ENCODE results near the gene GTF2H1.
"Not testable (repeated sequence)": the region's sequence is repeated elsewhere in the genome, so short reads cannot be mapped to it uniquely, and the experiment has no call there.

The GTF2H1 gene

GRCh38 chr11:18394928-18395734 is 72.8 kb downstream of the GTF2H1 start:
- peak overlapping the region; percentile 50 for H2AFZ ChIP-seq (ENCODE audit: insufficient read depth, low read length, poor library complexity)
- H3K9me3 ChIP-seq (ENCODE audit: insufficient read depth, low read depth, low read length): no peaks in the 10 kb centered on the region
- H2BK5ac ChIP-seq (ENCODE audit: low read depth, low read length, poor library complexity): peak overlapping the region; percentile 20
- no peaks in the 10 kb centered on the region for H3K27me3 ChIP-seq (ENCODE audit: insufficient read depth, low read length)
- peak overlapping the region; percentile 37 for H2AK5ac ChIP-seq (ENCODE audit: low read length)
- H3K18ac ChIP-seq (ENCODE audit: low read length): peak overlapping the region; percentile 54
- H3K9ac ChIP-seq (ENCODE audit: low read length): peak overlapping the region; percentile 74
- peak overlapping the region; percentile 76 for H4K8ac ChIP-seq (ENCODE audit: low read depth, low read length)
- peak overlapping the region; percentile 12 for H4K12ac ChIP-seq (ENCODE audit: low read depth, low read length)
- H3K4ac ChIP-seq (ENCODE audit: low read depth, low read length): peak overlapping the region; percentile 41
- H3K79me1 ChIP-seq (ENCODE audit: low read length): peaks cover 7% of the 10 kb centered on the region
- peaks cover 15 to 20% of the 10 kb centered on the region in 2 experiments for H3K36me3 ChIP-seq (ENCODE audit: control insufficient read depth in 1 of 2, insufficient read depth in 2 of 2, low read length in 2 of 2)
- H3K4me2 ChIP-seq (ENCODE audit: low read length): peak overlapping the region; percentile 64
- peaks cover 7% of the 10 kb centered on the region for H3K79me2 ChIP-seq (ENCODE audit: control insufficient read depth, insufficient read depth, low read length, poor library complexity)
- peaks cover 0 to 8% of the 10 kb centered on the region in 2 experiments for H3K4me1 ChIP-seq (ENCODE audit: control insufficient read depth in 1 of 2, insufficient read depth in 2 of 2, low read length in 2 of 2)
- WGBS (ENCODE audit: extremely low coverage, insufficient coverage, insufficient read length): no CpG with 5 or more reads among the region's 36 CpGs
- H3K14ac ChIP-seq (ENCODE audit: low read length): peak overlapping the region; percentile 56
- peak overlapping the region; percentile 56 for H4K91ac ChIP-seq (ENCODE audit: low read depth, low read length)
- peak overlapping the region; percentile 87 for H3K27ac ChIP-seq (ENCODE audit: low read depth, low read length)
- no peak overlapping the region for H2BK12ac ChIP-seq (ENCODE audit: low read length)
- DNase-seq: no peak
- no peak overlapping the region for H3K23ac ChIP-seq (ENCODE audit: low read length)
- peak overlapping the region; percentile 3 for H2BK120ac ChIP-seq (ENCODE audit: insufficient read depth, low read length, poor library complexity)
- H3K4me3 ChIP-seq (ENCODE audit: low read depth, low read length): peak overlapping the region; percentile 78

- Histone ChIP-seq H3K9me3 (ENCODE audit: insufficient read depth, low read depth, low read length) (no peaks in the 10 kb centered on the region), H2AFZ (ENCODE audit: insufficient read depth, low read length, poor library complexity) (peak overlapping the region; percentile 50), H3K23ac (ENCODE audit: low read length) (no peak overlapping the region), H4K91ac (ENCODE audit: low read depth, low read length) (peak overlapping the region; percentile 25), H3K79me2 (ENCODE audit: control insufficient read depth, insufficient read depth, low read length, poor library complexity) (peaks cover 7% of the 10 kb centered on the region), H4K8ac (ENCODE audit: low read depth, low read length) (peak overlapping the region; percentile 76), H2BK12ac (ENCODE audit: low read length) (no peak overlapping the region), H3K27ac (ENCODE audit: low read depth, low read length) (peak overlapping the region; percentile 87), H3K9ac (ENCODE audit: low read length) (peak overlapping the region; percentile 61), H4K12ac (ENCODE audit: low read depth, low read length) (peak overlapping the region; percentile 15), H3K36me3 (ENCODE audit: control insufficient read depth in 1 of 2, insufficient read depth in 2 of 2, low read length in 2 of 2) (peaks cover 17 to 24% of the 10 kb centered on the region in 2 experiments), H3K27me3 (ENCODE audit: insufficient read depth, low read length) (no peaks in the 10 kb centered on the region), H3K4ac (ENCODE audit: low read depth, low read length) (peak overlapping the region; percentile 86), H2BK5ac (ENCODE audit: low read depth, low read length, poor library complexity) (peak overlapping the region; percentile 22), H3K4me3 (ENCODE audit: low read depth, low read length) (peak overlapping the region; percentile 78), H3K79me1 (ENCODE audit: low read length) (peaks cover 7% of the 10 kb centered on the region), H2AK5ac (ENCODE audit: low read length) (no peak overlapping the region), H3K18ac (ENCODE audit: low read length) (peak overlapping the region; percentile 12), H3K4me2 (ENCODE audit: low read length) (peak overlapping the region; percentile 69), H3K14ac (ENCODE audit: low read length) (peak overlapping the region; percentile 24), H3K4me1 (ENCODE audit: control insufficient read depth in 1 of 2, insufficient read depth in 2 of 2, low read length in 2 of 2) (peaks cover 0 to 8% of the 10 kb centered on the region in 2 experiments), H2BK120ac (ENCODE audit: insufficient read depth, low read length, poor library complexity) (no peak overlapping the region)
- no CpG with 5 or more reads among the region's 46 CpGs for WGBS (ENCODE audit: extremely low coverage, insufficient coverage, insufficient read length)
- peak; percentile 99 to 100 for DNase-seq
Observed at GRCh38 chr11:18395735-18396504, 73.6 kb downstream of the GTF2H1 start.

- no peak overlapping the region for H2BK120ac ChIP-seq (ENCODE audit: insufficient read depth, low read length, poor library complexity)
- no peak overlapping the region for H4K12ac ChIP-seq (ENCODE audit: low read depth, low read length)
- no CpG with 5 or more reads among the region's 3 CpGs for WGBS (ENCODE audit: extremely low coverage, insufficient coverage, insufficient read length)
- H3K14ac ChIP-seq (ENCODE audit: low read length): no peak overlapping the region
- H3K4ac ChIP-seq (ENCODE audit: low read depth, low read length): no peak overlapping the region
- peaks cover 0 to 8% of the 10 kb centered on the region in 2 experiments for H3K4me1 ChIP-seq (ENCODE audit: control insufficient read depth in 1 of 2, insufficient read depth in 2 of 2, low read length in 2 of 2)
- no peak for DNase-seq
- peaks cover 7% of the 10 kb centered on the region for H3K79me1 ChIP-seq (ENCODE audit: low read length)
- no peak overlapping the region for H3K9ac ChIP-seq (ENCODE audit: low read length)
- H4K8ac ChIP-seq (ENCODE audit: low read depth, low read length): no peak overlapping the region
- H3K79me2 ChIP-seq (ENCODE audit: control insufficient read depth, insufficient read depth, low read length, poor library complexity): peaks cover 7% of the 10 kb centered on the region
- H3K27ac ChIP-seq (ENCODE audit: low read depth, low read length): no peak overlapping the region
- no peak overlapping the region for H2BK5ac ChIP-seq (ENCODE audit: low read depth, low read length, poor library complexity)
- no peak overlapping the region for H2AK5ac ChIP-seq (ENCODE audit: low read length)
- H3K18ac ChIP-seq (ENCODE audit: low read length): no peak overlapping the region
- H3K4me2 ChIP-seq (ENCODE audit: low read length): no peak overlapping the region
- H3K27me3 ChIP-seq (ENCODE audit: insufficient read depth, low read length): no peaks in the 10 kb centered on the region
- H2AFZ ChIP-seq (ENCODE audit: insufficient read depth, low read length, poor library complexity): no peak overlapping the region
- H4K91ac ChIP-seq (ENCODE audit: low read depth, low read length): no peak overlapping the region
- H3K36me3 ChIP-seq (ENCODE audit: control insufficient read depth in 1 of 2, insufficient read depth in 2 of 2, low read length in 2 of 2): peaks cover 28 to 32% of the 10 kb centered on the region in 2 experiments
- H3K4me3 ChIP-seq (ENCODE audit: low read depth, low read length): no peak overlapping the region
- no peak overlapping the region for H2BK12ac ChIP-seq (ENCODE audit: low read length)
- H3K23ac ChIP-seq (ENCODE audit: low read length): no peak overlapping the region
- H3K9me3 ChIP-seq (ENCODE audit: insufficient read depth, low read depth, low read length): no peaks in the 10 kb centered on the region
Observed at GRCh38 chr11:18397921-18398320, 75.6 kb downstream of the GTF2H1 start.

GRCh38 chr11:18401077-18401476 is 78.7 kb downstream of the GTF2H1 start:
- H3K79me2 ChIP-seq (ENCODE audit: control insufficient read depth, insufficient read depth, low read length, poor library complexity): not testable (repeated sequence)

More at GRCh38 chr11:18401077-18401476, 78.7 kb downstream of the GTF2H1 start:
- not testable (repeated sequence) for H3K14ac ChIP-seq (ENCODE audit: low read length); DNase-seq; H3K4me3 ChIP-seq (ENCODE audit: low read depth, low read length); H4K12ac ChIP-seq (ENCODE audit: low read depth, low read length); H3K9me3 ChIP-seq (ENCODE audit: insufficient read depth, low read depth, low read length); H3K27me3 ChIP-seq (ENCODE audit: insufficient read depth, low read length); H2BK12ac ChIP-seq (ENCODE audit: low read length); H2AK5ac ChIP-seq (ENCODE audit: low read length); H3K18ac ChIP-seq (ENCODE audit: low read length); H3K9ac ChIP-seq (ENCODE audit: low read length); H2BK120ac ChIP-seq (ENCODE audit: insufficient read depth, low read length, poor library complexity); H4K8ac ChIP-seq (ENCODE audit: low read depth, low read length); H3K4me1 ChIP-seq (ENCODE audit: control insufficient read depth in 1 of 2, insufficient read depth in 2 of 2, low read length in 2 of 2); H3K23ac ChIP-seq (ENCODE audit: low read length); H3K79me1 ChIP-seq (ENCODE audit: low read length); H4K91ac ChIP-seq (ENCODE audit: low read depth, low read length); H3K4me2 ChIP-seq (ENCODE audit: low read length); H2AFZ ChIP-seq (ENCODE audit: insufficient read depth, low read length, poor library complexity); H3K27ac ChIP-seq (ENCODE audit: low read depth, low read length); H3K4ac ChIP-seq (ENCODE audit: low read depth, low read length); H2BK5ac ChIP-seq (ENCODE audit: low read depth, low read length, poor library complexity)
- peaks cover 40 to 44% of the 10 kb centered on the region in 2 experiments for H3K36me3 ChIP-seq (ENCODE audit: control insufficient read depth in 1 of 2, insufficient read depth in 2 of 2, low read length in 2 of 2)
- no CpG with 5 or more reads among the region's 9 CpGs for WGBS (ENCODE audit: extremely low coverage, insufficient coverage, insufficient read length)
